ENCODE data around the gene MYO3A.
"Not testable (repeated sequence)": the region's sequence is repeated elsewhere in the genome, so short reads cannot be mapped to it uniquely, and the experiment has no call there.

The MYO3A gene

DNA sequence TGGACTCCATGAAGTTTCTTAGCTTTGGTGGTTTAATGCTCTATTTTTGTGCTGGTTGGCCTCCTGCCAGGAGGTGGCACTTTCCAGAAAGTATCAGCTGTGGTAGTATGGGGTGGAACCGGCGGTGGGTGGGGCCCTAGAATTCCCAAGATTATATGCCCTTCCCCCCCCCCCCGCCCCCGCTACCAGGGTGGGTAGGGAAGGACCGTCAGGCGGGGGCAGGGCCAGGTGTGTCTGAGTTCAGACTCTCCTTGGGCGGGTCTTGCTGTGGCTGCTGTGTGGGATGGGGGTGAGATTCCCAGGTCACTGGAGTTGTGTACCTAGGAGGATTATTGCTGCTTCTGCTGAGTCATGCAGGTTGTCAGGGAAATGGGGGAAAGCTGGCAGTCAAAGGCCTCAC is 146.9 kb downstream of the MYO3A start:
- not testable (repeated sequence) for DNase-seq (ENCODE audit: low read depth in 4 of 4, low spot score in 1 of 4)

DNA sequence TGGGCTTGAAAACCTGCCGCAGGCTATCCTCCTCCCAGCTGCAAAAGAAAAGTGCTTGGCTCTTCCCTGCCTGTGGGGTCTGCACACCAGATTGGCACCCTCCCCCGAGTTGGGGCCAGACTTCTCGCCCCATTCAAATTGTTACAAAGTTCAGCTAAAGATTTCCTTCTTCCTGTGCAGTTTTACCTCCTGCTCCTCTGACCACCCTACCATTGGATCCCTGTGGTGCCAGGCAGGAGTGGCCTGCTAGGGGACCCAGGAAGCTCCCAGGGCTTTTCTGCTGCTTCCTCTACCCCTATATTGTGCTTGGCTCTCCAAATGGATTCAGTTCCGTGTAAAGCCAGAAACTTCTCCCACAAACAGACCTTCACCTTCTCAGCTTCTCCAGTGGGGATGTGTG is 147.4 kb downstream of the MYO3A start:
- DNase-seq (ENCODE audit: low read depth in 4 of 4, low spot score in 1 of 4), result no peak

DNA sequence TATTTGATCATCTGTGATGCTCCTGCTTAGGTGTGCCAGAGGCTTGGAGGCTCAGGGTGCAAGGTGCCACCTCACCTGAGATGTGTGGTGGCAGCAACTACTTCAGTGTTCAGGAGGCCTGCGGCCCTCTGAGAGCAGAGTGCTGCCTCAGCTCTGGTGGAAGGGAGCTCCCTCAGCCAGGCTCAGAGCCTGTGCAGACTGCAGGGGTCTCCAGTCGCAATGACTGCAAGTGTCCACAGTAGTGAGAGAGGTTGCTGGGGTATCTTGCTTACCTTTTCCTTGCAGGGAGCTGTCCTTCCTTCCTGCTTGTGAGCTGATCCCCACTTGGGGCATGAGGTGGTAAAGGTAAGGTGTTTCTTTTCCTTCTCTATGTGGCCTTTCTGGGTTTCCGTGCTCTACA is 151.5 kb downstream of the MYO3A start:
- DNase-seq (ENCODE audit: low read depth in 4 of 4, low spot score in 1 of 4), result no peak

DNA sequence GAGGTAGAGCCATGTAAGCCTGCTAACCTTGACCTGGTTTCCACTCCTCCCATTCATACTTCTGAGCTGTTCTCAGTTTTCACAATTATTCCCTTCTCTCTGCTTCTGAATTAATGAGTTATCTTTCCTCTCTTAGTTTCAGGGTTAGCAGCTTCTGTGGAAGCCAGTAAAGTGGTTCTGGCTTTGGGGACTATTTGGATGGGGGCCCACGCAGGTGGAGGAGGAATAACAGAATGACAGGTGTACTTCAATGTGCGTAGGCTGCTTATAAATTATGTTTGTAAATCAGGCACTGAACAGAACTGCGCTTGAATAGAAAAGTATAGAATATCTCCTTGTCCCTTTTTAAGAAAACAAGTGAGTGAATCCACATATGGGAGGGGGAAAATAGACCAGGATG is 153.6 kb downstream of the MYO3A start:
- no peak for DNase-seq (ENCODE audit: low read depth in 4 of 4, low spot score in 1 of 4)

DNA sequence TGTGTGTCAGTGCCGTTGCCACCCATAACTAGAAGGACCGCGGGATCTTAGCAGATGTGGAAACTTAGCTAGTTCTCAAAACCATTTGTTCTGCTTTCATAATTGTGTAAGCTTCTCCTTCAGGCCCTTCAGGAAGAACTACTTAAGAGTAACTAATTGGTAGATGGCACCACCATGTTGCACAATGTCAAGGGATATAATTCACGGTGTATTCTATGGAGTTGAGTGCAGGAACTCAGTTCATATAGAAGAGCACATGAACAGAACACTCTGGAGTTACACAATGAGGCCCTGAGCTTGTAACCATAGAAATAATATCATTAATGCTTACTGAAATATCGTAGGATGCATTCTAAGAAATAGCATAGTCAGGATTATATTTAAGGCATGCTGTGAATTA is 156.0 kb downstream of the MYO3A start:
- no peak for DNase-seq (ENCODE audit: low read depth in 4 of 4, low spot score in 1 of 4)

DNA sequence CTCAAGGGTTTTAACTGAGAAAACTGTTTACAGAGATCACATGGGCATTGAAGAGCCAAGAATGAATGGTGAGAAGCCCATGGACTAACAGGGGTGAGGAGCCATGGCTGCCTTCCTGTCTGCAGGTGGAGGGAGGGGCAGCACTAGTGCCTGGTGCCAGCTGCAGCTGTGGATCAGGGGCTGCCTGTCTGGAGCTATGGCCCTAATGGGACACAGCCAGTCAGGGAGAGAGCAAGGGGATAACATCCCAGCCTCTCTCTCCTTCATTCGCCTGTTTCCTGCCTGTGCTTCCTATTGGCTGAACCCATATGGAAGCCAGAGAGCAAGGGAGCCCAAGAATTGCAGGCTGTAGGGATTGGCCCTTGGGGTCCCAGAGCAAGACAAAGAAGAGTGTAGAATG is 156.7 kb downstream of the MYO3A start:
- DNase-seq (ENCODE audit: low read depth in 4 of 4, low spot score in 1 of 4), result no peak

DNA sequence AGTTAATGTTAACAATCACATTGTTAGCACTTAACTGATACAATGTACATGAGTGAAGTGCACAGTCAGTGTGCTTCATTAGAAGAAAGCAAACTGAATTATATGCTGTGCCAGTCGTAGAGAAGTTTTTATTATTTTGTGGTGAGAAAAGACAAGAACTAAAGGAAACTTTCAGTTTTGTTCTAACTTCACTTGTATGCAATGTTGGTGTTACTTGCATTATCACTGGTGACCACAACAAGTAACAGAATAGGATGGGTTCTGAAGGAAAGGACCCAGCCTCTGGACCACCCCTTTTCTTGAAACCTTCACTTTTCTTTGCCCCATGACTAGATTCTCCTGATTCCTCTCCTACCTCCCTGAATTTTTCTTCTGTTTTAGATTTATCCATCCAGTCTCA is 159.2 kb downstream of the MYO3A start:
- no peak for DNase-seq (ENCODE audit: low read depth in 4 of 4, low spot score in 1 of 4)

DNA sequence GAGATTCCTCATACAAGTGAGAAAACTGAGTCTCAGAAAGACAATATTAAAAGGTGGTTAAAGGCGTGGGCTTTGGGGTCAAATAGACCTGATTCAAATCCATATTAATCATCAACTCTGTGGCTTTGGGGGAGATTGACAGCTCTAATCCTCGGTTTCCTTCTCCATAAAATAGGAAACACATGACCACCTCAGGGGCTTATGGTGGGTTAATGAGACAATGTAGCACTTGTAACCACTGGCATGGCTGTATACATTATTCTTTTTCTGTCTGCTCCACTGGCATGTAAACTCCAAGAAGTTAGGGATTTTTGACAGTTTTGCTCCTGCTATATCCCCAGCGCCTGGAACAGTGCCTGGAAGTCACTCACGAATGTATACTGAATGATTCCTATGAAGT is 161.8 kb downstream of the MYO3A start:
- DNase-seq (ENCODE audit: low read depth in 4 of 4, low spot score in 1 of 4), result no peak

DNA sequence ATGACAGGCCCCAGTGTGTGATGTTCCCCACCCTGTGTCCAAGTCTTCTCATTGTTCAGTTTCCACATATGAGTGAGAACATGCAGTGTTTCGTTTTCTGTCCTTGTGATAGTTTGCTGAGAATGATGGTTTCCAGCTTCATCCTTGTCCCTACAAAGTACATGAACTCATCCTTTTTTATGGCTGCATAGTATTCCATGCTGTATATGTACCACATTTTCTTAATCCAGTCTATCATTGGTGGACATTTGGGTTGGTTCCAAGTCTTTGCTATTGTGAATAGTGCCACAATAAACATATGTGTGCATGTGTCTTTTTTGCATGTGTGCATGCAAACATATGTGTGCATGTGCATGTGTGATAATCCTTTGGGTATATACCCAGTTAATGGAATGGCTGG is 163.5 kb downstream of the MYO3A start:
- DNase-seq (ENCODE audit: low read depth in 4 of 4, low spot score in 1 of 4), result not testable (repeated sequence)

DNA sequence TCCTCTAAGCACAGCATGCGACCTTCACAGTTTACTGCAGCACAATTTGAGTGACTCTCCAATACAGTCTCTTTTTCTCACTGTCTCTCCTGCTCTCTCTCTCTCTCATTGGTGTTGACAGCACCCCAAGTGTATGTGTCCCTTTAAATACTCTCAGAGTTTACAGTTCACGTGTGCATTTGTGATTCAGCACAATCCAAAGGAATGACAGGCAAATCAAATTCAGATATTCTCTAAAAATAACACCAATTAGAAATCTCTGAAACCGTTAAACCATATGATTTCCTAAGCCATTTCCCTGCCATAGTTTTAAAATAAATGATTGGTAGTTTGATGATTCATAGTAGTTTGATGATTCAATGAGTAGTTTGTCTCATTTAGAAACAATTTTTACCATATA is 178.5 kb downstream of the MYO3A start:
- no peak for DNase-seq (ENCODE audit: low read depth in 4 of 4, low spot score in 1 of 4)

DNA sequence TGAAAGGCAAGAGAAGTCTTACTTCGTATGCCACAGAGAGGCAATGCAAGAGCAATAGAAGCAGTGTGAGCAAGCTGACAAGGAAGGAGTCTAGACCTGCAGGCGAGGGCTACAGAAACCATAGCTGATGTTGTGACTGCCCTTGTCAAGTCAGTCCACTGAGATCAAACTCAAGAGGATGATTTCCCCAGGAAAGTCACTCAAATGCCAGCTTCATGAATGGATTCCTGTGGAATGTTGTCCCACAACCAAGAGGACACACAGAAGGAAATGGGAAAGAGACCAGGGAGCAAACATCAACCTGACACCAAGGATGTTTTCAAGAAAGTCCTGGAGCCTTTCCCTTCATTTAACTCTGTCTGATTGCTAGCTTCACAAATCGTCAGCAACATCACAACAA is 204.6 kb downstream of the MYO3A start:
- no peak for DNase-seq (ENCODE audit: low read depth in 4 of 4, low spot score in 1 of 4)

DNA sequence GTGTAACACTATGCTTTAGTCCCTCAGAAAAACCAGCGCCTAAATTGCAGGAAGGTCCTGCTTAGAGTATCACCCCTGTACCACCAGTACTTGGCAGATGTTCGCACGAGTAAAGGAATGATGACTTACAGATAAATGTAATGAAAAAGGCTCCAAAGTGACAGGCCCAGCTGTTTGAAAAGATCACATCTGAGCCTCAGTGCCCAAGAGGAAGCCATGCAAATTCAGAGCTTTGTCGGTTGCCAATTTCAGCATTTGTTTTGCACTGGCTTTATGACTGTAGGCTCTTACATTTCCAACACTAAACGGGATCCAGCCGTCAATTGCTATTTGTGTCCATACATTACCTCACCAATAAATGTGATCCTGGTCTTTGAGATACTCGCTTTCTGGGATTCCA is 222.0 kb downstream of the MYO3A start:
- no peak for DNase-seq (ENCODE audit: low read depth in 4 of 4, low spot score in 1 of 4)

DNA sequence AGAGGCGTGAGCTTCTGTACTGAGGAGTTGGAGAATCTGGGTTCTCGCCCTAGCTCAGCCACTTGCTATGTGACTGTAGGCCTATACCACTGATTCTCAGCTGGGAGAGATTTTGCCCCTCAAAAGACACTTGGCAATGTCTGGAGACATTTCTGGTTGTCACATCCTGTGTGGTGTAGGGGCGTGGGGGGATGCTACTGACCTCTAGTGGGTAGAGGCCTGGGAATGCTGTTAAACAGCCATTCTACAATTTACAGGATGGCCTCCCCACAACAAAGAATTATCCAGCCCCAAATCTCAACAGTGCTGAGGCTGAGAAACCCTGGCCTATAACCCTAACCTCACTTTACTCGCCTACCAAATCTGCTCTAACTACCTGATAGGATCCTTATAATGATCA is 223.7 kb downstream of the MYO3A start:
- no peak for DNase-seq (ENCODE audit: low read depth in 4 of 4, low spot score in 1 of 4)

DNA sequence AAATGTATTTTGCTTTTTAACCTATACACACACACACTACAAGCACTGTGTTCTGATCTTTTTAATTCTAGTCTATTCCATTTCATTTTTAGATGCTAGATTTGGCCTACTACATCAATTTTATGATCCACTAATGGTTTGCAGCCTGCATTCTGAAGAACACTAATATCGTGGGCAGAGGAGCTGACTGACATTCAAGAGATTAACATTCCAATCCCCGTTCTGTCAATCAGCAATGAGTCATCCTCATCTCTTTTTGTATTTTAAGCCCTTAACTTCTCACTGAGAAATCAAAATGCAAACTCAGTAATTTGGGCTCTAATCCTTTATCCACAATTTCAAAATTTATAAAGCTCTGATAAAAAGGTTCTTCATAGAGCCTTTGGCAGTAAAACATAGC is 235.4 kb downstream of the MYO3A start:
- no peak for DNase-seq (ENCODE audit: low read depth in 4 of 4, low spot score in 1 of 4)

DNA sequence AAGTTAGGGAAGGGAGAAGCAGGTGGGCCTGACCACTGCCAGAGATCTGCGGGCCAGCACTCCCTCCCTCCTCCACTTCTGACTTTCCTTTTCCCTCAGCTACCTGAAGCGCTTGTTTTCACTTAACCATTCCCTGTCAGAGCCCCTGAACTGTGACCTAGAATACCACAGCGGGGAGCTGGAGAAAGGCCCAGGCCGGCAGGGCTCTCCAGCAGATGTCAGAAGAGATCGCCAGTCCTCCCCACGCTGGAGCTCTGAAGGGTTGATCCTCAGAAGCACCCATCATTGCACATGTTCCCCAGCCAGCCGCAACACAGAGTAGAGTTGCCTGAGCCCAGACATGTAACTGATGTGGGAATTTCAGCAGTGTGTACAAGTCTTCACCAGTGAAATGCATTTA is 238.1 kb downstream of the MYO3A start:
- no peak for DNase-seq (ENCODE audit: low read depth in 4 of 4, low spot score in 1 of 4)

DNA sequence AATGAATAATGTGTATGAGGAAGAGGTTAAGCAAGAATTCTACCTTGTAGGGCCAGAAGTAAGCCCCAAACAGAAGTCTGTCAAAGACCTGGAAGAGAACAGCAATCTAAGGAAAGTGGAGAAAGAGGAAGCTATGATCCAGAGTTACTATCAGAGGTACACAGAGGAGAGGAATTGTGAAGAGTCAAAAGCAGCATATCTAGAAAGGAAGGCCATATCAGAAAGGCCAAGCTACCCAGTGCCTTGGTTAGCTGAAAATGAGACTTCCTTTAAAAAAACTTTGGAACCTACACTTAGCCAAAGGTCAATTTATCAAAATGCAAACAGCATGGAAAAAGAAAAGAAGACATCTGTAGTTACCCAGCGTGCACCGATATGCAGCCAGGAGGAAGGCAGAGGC is 239.8 kb downstream of the MYO3A start:
- DNase-seq (ENCODE audit: low read depth in 4 of 4, low spot score in 1 of 4), result no peak

DNA sequence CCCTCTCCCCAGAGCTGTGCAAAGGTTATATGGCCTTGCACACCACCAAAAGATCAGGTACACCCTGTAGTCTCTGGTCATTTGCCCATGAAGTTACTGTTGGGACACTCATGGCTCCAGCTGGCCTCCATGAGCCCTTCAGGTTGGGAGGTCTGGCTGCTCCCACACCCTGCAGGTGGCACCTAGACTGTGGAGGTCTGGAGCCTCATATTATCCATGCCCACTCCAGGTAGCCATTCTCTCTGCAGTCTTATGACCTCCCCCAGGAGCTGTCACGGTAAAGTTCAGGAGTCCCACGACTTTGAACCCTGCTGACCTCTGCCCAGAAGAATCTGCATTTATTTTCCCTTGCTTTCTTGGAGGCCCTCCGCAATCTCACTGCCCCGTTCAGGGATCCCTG is 243.3 kb downstream of the MYO3A start:
- DNase-seq (ENCODE audit: low read depth in 4 of 4, low spot score in 1 of 4), result no peak

DNA sequence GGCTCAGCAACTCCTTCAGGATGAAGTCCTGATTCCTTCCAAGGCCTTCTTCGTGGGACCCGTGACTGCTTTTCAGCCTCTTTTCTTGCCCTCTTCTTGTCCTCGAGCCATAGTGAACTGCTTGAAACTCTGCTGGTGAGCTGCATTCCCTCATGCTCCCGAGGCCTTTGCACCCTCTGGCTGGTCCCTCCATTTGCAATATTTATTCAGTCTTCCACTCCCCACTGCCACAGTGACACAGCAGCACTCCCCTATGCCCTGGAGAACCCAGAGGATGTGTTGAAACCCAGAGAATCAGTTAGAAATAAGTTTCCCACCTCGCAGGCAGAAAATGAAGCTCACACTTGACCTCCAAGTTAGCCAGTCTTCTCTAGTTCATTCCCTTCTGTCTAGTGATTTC is 260.2 kb downstream of the MYO3A start:
- DNase-seq (ENCODE audit: low read depth in 4 of 4, low spot score in 1 of 4), result no peak

DNA sequence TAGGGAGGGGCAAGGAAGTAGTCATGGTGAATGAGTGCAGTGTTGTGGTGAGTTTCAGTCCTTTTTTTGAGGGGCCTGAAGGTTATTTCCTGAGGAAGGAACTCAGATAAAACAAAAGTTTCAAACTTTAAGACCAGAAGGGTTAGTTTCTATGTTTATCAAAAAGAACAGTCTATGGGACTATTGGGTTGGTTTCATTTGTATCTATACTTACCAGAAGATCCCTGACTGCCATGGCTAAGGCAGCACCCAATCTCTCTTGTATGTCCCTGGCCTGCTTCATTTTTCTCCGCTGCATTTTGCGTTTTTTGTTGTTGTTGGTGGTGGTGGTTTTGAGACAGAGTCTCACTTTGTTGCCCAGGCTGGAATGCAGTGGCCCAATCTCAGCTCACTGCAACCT is 263.2 kb downstream of the MYO3A start:
- DNase-seq (ENCODE audit: low read depth in 4 of 4, low spot score in 1 of 4), result no peak

DNA sequence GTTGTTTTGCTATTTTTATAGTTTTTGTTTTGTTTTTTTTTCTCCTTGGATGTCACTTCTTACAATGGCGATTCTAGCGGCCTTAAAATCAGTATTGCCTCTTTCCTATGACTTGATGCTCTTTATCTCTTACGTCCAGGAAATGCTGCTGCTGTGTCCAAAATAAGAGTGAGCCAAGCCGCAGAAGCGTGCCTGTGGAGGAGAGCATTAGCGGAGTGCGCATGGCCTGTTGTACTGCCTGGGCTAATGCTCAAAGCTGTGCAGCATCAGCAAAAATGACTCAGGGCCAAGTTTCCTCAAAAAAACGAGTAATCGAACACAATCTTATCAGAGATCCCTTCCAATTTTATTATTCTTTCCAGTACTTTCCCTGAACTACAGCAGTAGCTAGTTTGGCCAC is 264.1 kb downstream of the MYO3A start:
- DNase-seq (ENCODE audit: low read depth in 4 of 4, low spot score in 1 of 4), result no peak

DNA sequence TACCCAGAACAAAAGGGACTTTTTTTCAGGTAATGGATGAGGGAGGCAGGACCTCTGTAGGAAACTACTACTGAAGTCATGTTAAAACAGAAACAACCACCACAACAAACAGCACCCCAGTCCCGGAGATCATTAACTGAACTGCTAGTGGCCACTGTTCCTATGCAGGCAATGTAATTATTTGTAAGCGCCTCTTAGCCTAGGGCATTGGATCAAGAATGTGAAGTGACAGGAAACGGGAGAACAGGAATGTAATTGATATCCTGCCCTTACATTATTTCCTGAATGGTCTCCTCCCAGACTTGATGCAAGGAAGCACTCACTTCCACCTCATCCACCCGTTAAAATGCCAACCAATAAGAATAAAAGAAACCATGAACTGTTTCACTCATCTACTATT is 265.8 kb downstream of the MYO3A start:
- no peak for DNase-seq (ENCODE audit: low read depth in 4 of 4, low spot score in 1 of 4)

DNA sequence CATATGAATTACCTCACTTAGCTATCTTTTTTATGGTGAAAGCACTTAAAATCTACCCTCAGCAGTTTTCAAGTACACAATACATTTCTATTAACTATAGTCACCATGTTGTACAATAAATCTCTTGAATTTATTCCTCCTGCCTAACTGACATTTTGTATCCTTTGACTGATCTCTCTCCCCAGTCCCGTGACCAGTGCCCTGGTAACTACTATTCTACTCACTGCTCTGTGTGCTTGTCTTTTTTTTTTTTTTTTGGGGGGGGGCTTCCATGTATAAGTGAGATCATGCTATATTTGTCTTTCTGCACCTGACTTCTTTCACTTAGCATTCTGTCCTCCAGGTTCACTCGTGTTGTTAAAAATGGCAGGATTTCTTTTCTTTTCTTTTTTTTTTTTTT is 271.2 kb downstream of the MYO3A start:
- no peak for DNase-seq (ENCODE audit: low read depth in 4 of 4, low spot score in 1 of 4)

DNA sequence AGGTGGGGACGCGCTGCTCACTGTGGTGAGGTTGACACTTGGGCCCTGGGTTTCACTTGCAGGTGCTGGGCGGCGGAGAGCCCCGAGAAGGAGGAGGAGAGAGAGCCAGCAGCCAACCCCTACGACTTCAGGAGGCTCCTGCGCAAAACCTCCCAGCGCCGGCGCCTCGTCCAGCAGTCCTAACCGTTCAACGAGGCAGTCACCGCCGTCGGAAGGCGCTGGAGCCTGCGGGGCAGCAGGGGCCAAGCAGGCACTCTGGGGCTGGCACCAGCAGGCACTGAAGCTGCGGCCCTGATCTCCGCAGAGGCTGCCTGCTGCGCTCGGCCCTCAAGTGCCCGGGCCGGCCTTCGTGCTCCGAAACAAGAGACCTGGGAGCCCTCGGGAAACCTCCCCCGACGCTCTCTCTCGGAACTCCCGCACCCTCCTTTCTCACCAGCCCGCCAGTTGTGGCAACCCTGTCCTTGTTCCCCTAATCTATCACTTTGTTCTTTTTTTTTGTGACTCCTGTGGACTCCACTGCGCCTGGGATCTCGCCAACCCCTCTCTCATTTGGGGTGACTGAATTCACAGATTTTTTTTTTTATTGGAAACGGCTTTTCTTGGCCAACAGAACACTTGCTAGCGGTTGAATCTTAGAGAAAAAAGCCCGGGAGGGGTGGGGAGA is 277.9 kb downstream of the MYO3A start:
- no peak for DNase-seq (ENCODE audit: low read depth in 4 of 4, low spot score in 1 of 4)

DNA sequence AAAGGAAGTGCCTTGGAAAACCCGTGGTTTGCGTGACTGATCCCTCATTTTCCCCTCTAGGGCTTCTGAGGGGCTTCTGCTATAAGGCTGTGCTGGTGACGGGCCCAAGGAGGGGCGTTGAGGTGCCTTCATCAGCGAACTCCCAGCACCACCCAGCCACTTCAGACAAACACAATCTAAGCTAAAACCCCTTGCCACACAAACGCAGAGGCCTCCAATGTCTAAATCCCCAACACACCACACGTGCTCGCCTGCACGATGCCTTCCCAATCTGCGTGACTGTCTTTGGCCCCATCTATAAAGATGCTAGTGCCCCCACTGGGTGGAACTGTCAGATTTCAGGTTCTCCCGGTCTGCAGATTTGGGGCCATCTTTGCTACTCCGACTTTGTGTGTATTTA is 278.5 kb downstream of the MYO3A start:
- DNase-seq (ENCODE audit: low read depth in 4 of 4, low spot score in 1 of 4), result no peak

All from stimulated activated CD4-positive, alpha-beta T cell treated with anti-CD3 and anti-CD28 coated beads, Interleukin-1b, Interleukin-23, amount 100 ng/mL, for 24 hours (primary cell).